Activated CD8-positive, alpha-beta memory T cell treated with anti-CD3 and anti-CD28 coated beads for 24 hours (primary cell): Measurements from ENCODE around the gene CACNA1B.
"Not testable (repeated sequence)": the region's sequence is repeated elsewhere in the genome, so short reads cannot be mapped to it uniquely, and the experiment has no call there.

Experiments used
- DNase-seq: peaks from one replicate; pipeline ENCODE4 v3.0.0-alpha.2; 2020

The CACNA1B gene

DNA sequence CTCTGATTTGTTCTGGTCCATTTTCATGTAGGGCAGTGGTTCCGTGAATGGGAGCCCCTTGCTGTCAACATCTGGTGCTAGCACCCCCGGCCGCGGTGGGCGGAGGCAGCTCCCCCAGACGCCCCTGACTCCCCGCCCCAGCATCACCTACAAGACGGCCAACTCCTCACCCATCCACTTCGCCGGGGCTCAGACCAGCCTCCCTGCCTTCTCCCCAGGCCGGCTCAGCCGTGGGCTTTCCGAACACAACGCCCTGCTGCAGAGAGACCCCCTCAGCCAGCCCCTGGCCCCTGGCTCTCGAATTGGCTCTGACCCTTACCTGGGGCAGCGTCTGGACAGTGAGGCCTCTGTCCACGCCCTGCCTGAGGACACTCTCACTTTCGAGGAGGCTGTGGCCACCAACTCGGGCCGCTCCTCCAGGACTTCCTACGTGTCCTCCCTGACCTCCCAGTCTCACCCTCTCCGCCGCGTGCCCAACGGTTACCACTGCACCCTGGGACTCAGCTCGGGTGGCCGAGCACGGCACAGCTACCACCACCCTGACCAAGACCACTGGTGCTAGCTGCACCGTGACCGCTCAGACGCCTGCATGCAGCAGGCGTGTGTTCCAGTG lies 244.0 kb downstream of the CACNA1B start:
- DNase-seq: no peak

GRCh38 chr9:138122201-138122600 lies 244.6 kb downstream of the CACNA1B start:
- DNase-seq: no peak

DNA sequence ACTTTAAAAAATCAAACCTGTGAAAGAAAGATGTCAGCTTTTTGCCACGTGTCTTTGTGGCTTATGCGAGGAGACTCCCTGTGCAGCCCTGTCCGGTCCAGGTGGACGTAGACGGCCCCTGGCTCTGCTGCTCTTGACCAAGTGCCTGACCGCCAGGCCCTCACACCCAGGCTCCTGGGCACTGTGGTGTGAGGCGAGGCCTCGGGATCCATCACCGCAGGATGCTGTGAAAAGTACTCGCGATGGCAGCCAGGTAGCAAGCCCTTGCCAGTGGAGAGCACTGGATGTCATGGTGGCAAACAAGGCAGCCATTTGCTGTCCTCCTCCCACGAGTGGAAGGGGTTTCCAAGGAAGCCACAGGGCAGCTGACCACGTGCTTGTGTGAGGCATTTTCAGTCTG lies 245.1 kb downstream of the CACNA1B start:
- no peak for DNase-seq

DNA sequence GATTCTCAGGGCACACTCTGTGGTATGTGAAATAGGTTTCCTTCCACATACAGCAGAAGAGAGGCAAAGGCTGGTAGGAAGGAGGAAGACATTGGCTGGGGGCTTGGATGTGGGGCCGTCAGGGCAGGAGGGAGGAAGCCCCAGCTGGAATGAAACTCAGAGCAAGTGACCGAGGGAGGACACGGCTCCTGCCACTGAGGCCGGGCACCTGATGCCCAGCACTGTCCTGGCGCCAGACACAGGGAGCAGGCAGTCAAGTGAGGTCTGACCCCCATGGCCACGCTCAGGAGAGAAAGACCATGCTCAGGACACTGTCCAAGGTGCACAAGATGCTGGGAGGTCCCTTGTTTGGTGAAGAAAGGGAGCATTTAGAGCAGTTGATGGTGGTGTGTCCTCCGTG lies 245.5 kb downstream of the CACNA1B start:
- DNase-seq: no peak

DNA sequence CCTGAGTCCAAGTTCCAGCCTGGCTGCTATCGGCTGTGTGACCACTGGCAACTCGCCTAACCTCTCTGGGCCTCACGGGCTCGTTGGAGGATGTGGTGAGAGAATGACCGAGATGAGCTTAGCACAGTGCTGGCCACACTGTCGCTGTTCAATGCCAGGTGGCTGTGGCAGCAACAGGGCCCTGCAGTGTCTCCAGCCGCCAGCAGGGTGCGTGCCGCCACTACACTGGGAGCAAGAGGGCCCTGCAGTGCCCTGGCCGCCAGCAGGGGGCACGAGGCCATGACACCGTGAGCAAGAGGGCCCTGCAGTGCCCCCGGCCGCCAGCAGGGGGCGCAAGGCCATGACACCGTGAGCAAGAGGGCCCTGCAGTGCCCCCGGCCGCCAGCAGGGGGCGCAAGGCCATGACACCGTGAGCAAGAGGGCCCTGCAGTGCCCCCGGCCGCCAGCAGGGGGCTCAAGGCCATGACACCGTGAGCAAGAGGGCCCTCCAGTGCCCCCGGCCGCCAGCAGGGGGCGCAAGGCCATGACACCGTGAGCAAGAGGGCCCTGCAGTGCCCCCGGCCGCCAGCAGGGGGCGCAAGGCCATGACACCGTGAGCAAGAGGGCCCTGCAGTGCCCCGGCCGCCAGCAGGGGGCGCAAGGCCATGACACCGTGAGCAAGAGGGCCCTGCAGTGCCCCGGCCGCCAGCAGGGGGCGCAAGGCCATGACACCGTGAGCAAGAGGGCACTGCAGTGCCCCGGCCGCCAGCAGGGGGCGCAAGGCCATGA lies 248.7 kb downstream of the CACNA1B start:
- not testable (repeated sequence) for DNase-seq

GRCh38 chr9:138126858-138127584 lies 249.4 kb downstream of the CACNA1B start:
- DNase-seq: not testable (repeated sequence)

- not testable (repeated sequence) for DNase-seq
Measured at GRCh38 chr9:138128027-138128426, 250.4 kb downstream of the CACNA1B start.

DNA sequence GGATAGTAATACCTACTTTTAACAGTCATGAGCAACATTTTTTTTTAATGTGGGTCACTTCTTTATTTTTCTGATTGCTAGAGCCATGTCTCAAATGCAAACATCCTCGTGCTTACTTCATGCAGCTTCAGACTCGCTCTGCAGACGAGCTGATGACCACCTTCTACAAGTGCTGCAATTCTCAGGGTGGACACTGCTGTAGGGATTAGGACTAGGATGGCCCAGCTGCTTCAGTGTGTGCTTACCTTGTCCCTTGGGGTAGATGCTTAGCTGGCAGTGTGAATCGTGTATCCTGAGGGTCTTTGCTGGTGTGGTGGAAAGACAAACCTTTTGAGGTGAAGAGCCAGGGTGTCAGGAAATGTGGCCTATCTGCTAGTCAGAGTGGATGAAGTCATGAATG lies 251.7 kb downstream of the CACNA1B start:
- DNase-seq: not testable (repeated sequence)

- not testable (repeated sequence) for DNase-seq
Measured at GRCh38 chr9:138132946-138133705, 255.5 kb downstream of the CACNA1B start.

DNA sequence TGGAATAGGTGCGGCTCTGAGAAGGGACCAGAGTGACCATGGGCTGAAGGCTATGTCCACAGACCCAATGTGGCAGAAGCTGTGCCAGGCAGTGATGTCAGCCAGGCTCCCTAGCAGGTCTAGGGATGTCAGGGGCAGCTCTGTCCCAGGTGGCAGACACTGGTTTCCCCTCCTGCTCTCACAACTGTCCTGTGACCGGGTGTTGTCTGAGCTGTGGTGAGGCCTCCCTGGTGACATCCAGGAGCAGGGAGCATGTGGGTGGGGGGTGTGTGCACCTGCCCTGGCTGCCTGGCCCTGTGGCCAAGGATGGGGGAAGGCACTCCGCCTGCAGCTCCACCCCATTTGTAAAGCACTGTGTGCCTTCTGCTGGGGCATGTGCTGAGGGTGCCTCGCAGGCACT lies 257.0 kb downstream of the CACNA1B start:
- DNase-seq: not testable (repeated sequence)

GRCh38 chr9:138139096-138139495 lies 261.5 kb downstream of the CACNA1B start:
- DNase-seq: not testable (repeated sequence)

DNA sequence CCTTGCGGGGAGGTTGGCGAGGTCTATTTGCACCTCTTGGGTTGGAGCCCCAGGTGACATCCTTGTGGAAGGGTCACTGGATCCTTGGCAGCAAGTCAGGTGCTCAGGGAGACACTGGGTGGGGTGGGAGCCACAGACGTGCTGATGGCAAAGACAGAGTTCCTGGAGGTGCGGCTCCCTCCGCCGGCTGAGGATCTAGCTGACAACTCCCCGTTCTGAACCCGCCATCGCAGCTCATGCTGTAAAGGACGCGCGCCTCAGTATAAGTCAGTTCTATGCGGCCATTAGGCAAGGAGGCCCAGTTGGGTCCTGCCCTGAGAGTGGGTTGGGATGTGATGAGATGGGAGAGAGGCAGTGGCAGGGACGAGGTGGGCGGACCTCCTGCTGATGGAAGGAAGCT lies 263.4 kb downstream of the CACNA1B start:
- DNase-seq: not testable (repeated sequence)

DNA sequence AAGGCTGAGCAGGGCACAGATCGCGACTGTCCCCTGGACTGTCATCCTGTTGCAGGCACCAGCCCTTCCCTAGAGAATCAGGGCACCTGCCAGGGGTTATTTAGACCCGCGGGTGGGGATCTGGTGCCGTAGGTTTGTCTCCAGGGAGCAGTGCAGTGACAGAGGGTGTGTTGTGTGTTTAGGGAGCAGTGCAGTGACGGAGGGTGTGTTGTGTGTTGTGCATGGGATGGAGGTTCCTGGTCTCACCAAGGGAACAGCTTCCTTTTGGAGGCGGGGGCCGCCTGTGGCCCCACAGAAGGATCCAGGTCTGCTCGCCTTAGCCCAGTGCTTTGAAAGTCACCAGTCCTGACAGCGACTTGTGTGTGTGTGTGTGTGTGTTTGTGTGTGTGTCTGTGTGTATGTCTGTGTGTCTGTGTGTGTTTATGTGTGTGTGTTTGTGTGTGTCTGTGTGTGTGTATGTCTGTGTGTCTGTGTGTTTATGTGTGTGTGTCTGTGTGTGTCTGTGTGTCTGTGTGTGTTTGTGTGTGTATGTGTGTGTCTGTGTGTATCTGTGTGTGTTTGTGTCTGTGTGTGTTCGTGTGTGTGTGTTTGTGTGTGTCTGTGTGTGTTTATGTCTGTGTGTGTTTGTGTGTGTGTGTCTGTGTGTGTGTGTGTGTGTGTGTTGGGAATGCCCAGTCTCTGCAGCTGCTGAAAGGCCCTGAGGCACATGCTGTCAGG lies 265.1 kb downstream of the CACNA1B start:
- DNase-seq: peak; percentile 43

DNA sequence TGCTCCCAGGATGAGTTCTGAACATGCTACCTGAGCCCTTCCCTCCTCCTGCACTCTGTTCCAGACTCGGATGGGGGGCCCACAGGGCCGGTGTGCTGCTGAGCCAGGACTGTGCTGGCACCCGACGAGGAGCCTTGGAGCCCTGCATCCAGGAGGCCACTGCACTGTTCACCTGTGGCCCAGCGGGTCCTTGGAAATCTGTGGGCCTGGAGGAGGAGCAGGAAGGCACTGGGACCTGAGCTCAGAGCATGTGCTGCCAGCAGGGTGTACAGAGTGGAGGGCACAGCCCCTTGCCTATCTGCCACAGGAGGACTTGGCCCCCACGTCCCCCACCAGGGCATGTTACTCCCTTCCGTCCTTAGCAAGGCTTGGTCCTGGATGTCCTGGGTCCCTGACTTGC lies 265.9 kb downstream of the CACNA1B start:
- peak; percentile 54 for DNase-seq

- peak; percentile 57 for DNase-seq
Measured at GRCh38 chr9:138147556-138147955, 270.0 kb downstream of the CACNA1B start.

DNA sequence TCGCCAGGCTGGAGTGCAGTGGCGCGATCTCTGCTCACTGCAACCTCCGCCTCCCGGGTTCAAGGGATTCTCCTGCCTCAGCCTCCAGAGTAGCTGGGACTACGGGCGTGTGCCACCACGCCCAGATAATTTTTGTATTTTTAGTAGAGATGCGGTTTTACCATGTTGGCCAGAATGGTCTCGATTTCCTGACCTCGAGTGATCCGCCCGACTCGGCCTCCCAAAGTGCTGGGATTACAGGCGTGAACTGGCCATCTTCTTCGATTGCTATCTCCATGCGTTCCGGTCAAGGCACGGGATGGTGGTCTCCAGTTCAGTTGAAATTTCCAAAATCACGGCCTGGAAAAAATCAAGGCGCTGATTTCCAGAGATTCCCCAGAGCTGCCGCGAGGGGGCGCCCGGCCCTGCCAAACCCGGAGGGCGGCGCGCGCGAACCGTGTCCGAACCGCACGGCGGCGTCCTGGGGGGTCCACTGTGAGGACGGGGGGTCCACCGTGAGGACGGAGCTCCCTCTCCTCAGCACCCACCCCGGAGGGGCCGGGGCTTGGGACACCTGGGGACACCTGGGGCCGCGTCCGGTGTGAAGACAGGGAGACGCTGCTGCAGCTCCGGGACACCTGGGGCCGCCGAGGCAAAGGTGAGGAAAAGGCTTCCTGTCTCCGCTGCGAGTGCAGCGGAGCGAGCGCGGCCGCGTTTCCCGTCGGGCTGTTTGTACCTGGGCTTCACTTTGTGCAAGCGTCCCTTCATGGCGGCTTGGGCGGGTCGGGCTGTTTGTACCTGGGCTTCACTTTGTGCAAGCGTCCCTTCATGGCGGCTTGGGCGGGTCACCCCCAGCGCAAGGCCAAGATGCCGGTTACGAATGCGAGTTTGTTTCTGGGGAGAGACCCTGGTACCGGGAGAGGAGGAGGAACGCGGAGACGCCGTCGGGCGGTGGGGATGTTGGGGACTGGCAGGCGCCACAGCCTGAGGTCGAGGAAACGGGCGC lies 272.4 kb downstream of the CACNA1B start:
- DNase-seq: peak; percentile 81

DNA sequence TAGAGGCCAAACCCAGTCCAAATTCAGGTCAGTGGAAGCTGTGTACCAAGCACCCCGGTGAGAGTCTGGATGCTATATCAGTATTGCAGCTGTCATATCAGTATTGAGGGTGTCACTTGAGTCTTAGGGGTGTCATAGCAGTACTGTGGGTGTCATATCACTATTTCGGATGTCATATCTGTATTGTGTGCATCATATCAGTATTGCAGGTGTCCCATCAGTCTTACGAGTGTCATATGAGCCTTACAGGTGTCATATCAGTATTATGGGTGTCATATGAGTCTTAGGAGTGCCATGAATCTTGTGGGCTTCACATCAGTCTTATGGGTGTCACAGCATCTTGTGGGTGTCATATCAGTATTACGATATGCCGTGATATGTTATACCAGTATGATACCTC lies 278.2 kb downstream of the CACNA1B start:
- peak; percentile 21 for DNase-seq

- not testable (repeated sequence) for DNase-seq
Measured at GRCh38 chr9:138166793-138167192, 289.2 kb downstream of the CACNA1B start.
